HepG2 (cell line): Measurements from ENCODE around the gene RAPGEF2. TPM values are rescaled to one million over a fixed set of nuclear protein-coding genes. Genes with fewer than 3 reads are reported as not detected.
A peak's percentile ranks its signal among the peaks of the same experiment; 100 is the strongest.

Experiments
- ATAC-seq: fragments of 200-7000 bp; cut with Tn5 transposase; 3 replicates; pipeline ENCODE4 v1.9.1; 2020; ENCODE audit warnings: mild to moderate bottlenecking, moderate library complexity
- BruUV-seq: library from RNA; stranded (reverse); fragments of 400-500 nt; replicated peaks from 2 replicates; lab custom pipeline; 2021; lab: Mats Ljungman, UMichigan
- CTCF ChIA-PET: fragments of 300-600 bp; formaldehyde crosslinking; extraction: SDS; loops from one replicate; lab custom pipeline; 2021; ENCODE audit warnings: low total read pairs, inconsistent platforms, low intra/inter-chr PET ratio; lab: Yijun Ruan, JAX
- POLR2A ChIA-PET: fragments of 350-600 bp; sonication (Branson Sonifier 250); formaldehyde crosslinking; loops from one replicate; lab custom pipeline; 2020; ENCODE audit warnings: antibody characterized with exemption, inconsistent platforms; lab: Yijun Ruan, JAX
- DNase-seq: peaks from one replicate; pipeline ENCODE4 v3.0.0-alpha.2; 2015; ENCODE audit warnings: low spot score
- FAIRE-seq: peaks from 3 replicates; lab custom pipeline; 2011; peaks lifted over from hg19 to GRCh38; lab: Jason Lieb, UNC
- H2AFZ ChIP-seq: one replicate; pipeline ENCODE4 v1.6.1; 2011; ENCODE audit warnings: low read length, inconsistent platforms
- H3K27ac ChIP-seq: fragments of 300-600 bp; 3 replicates; pipeline ENCODE4 v1.8.0; 2011; ENCODE audit warnings: mixed run types, mild to moderate bottlenecking, mixed read lengths, low read length, inconsistent platforms; ENCODE audit not compliant: insufficient read depth; ENCODE audit errors: extremely low read length
- H3K27me3 ChIP-seq, 2 experiments: fragments of 200-600 bp in 1 of 2; 2 replicates in 1 of 2; 3 replicates in 1 of 2; pipeline versions ENCODE4 v1.6.0 to v1.8.0; 2011; ENCODE audit warnings: low read length in 2 of 2, mild to moderate bottlenecking in 2 of 2, moderate library complexity in 2 of 2, inconsistent platforms in 1 of 2; ENCODE audit not compliant: insufficient read depth in 2 of 2, control insufficient read depth in 1 of 2
- H3K36me3 ChIP-seq, 2 experiments: fragments of 200-600 bp in 1 of 2; replicated peaks in 1 of 2; 2 replicates in 1 of 2; 3 replicates in 1 of 2; pipeline versions ENCODE4 v1.5.1 to v1.8.0; 2011; ENCODE audit warnings: low read length in 2 of 2, inconsistent platforms in 1 of 2; ENCODE audit not compliant: insufficient read depth in 2 of 2, control insufficient read depth in 1 of 2
- H3K4me1 ChIP-seq: 2 replicates; pipeline ENCODE4 v1.5.1; 2012; ENCODE audit warnings: low read length, inconsistent platforms; ENCODE audit not compliant: insufficient read depth
- H3K4me2 ChIP-seq: 2 replicates; pipeline ENCODE4 v1.6.0; 2011; ENCODE audit warnings: low read depth, low read length, inconsistent platforms
- H3K4me3 ChIP-seq, 3 experiments: fragments of 200-600 bp in 1 of 3; sonication (generic), shearing (Covaris generic) in 1 of 3; replicated peaks in 1 of 3; 2 replicates each; pipeline ENCODE4 v1.5.1; 2011 to 2016; ENCODE audit warnings: low read length in 3 of 3, inconsistent platforms in 2 of 3, low read depth in 2 of 3, mild to moderate bottlenecking in 2 of 3, control low read depth in 1 of 3, mixed read lengths in 1 of 3; ENCODE audit not compliant: insufficient read depth in 1 of 3
- H3K79me2 ChIP-seq: one replicate; pipeline ENCODE4 v1.6.1; 2011; ENCODE audit warnings: low read length, inconsistent platforms; ENCODE audit not compliant: insufficient read depth
- H3K9ac ChIP-seq: 2 replicates; pipeline ENCODE4 v1.6.0; 2011; ENCODE audit warnings: mild to moderate bottlenecking, low read depth, low read length, inconsistent platforms; ENCODE audit not compliant: insufficient read depth
- H3K9me3 ChIP-seq: 2 replicates; pipeline ENCODE4 v1.5.1; 2012; ENCODE audit warnings: mild to moderate bottlenecking, low read length
- H4K20me1 ChIP-seq: 2 replicates; pipeline ENCODE4 v1.6.0; 2011; ENCODE audit warnings: inconsistent platforms, mild to moderate bottlenecking, low read length, moderate library complexity; ENCODE audit not compliant: insufficient read depth
- CAMTA2 ChIP-seq: sonication (generic); formaldehyde crosslinking; IDR thresholded peaks from 2 replicates; pipeline ENCODE4 v1.4.0; 2020; ENCODE audit warnings: mild to moderate bottlenecking, missing genetic modification reagents, borderline replicate concordance
- CEBPB ChIP-seq: IDR thresholded peaks from 2 replicates; pipeline ENCODE4 v1.6.1; 2011; ENCODE audit warnings: low read depth, low read length, improper control_type of control experiment, borderline replicate concordance
- GMEB2 ChIP-seq: IDR thresholded peaks from 2 replicates; pipeline ENCODE4 v1.6.1; 2016; ENCODE audit warnings: missing biosample characterization, missing genetic modification reagents, low read depth
- HBP1 ChIP-seq: IDR thresholded peaks from 2 replicates; pipeline ENCODE4 v1.6.1; 2016; ENCODE audit warnings: low read depth, control low read depth
- MAFK ChIP-seq, 2 experiments: IDR thresholded peaks in 1 of 2; conservative IDR thresholded peaks in 1 of 2; 2 replicates each; pipeline ENCODE4 v1.6.1; 2011; ENCODE audit warnings: improper control_type of control experiment in 2 of 2, low read length in 2 of 2
- TEAD2 ChIP-seq: sonication (generic); formaldehyde crosslinking; IDR thresholded peaks from 2 replicates; pipeline ENCODE4 v1.9.0; 2021; ENCODE audit warnings: missing genetic modification reagents
- ZBTB7B ChIP-seq: sonication (generic); formaldehyde crosslinking; IDR thresholded peaks from 2 replicates; pipeline ENCODE4 v1.4.0; 2020; ENCODE audit warnings: missing genetic modification reagents
- ZNF644 ChIP-seq: IDR thresholded peaks from 2 replicates; pipeline ENCODE4 v1.6.1; 2016; ENCODE audit warnings: low read depth
- ZNF670 ChIP-seq: sonication (generic); formaldehyde crosslinking; IDR thresholded peaks from 2 replicates; pipeline ENCODE4 v1.8.0; 2022; ENCODE audit warnings: mild to moderate bottlenecking, missing genetic modification reagents, borderline replicate concordance
- ZNF674 ChIP-seq: sonication (generic); formaldehyde crosslinking; IDR thresholded peaks from 2 replicates; pipeline ENCODE4 v1.5.0; 2020; ENCODE audit warnings: low read depth, mild to moderate bottlenecking, missing genetic modification reagents
- ZNF780A ChIP-seq: sonication (generic); formaldehyde crosslinking; IDR thresholded peaks from 2 replicates; pipeline ENCODE4 v1.8.0; 2022; ENCODE audit warnings: mild to moderate bottlenecking, missing genetic modification reagents, moderate library complexity
- WGBS: methylation state at CpG from one replicate; pipeline ENCODE4 v1.1.6; 2017; ENCODE audit warnings: low lambda C conversion rate; 5-methylcytosine and 5-hydroxymethylcytosine counted together
- in situ Hi-C: cut with HindIII; loops from 2 replicates; pipeline ENCODE4 v1.10.0; 2017; ENCODE audit warnings: low pct_unique_long_range_greater_than_20kb; ENCODE audit not compliant: extremely low pct_ligation_motif_present
- intact Hi-C: fragments of 100-400 bp; cut with micrococcal nuclease; formaldehyde crosslinking; loops from one replicate; pipeline ENCODE4 v1.10.0; 2022; ENCODE audit not compliant: unreplicated experiment
- polyA plus RNA-seq, 8 experiments: library from polyadenylated mRNA; depleted of rRNA in 3 of 8; stranded (reverse) in 7 of 8; unstranded in 1 of 8; fragments of >200 nt; fragmentation: Illumina TruSeq in 4 of 8; extraction: Trizol in 4 of 8; gene quantifications; 2 replicates each; pipeline versions ENCODE4 v1.2.1 to v1.2.3, GENCODE V29; 2011 to 2016; ENCODE audit warnings: low read depth in 4 of 8, missing spikeins in 1 of 8, mixed read lengths in 1 of 8; ENCODE audit not compliant: insufficient read depth in 1 of 8
- total RNA-seq, 5 experiments: library from RNA; depleted of rRNA; stranded (reverse); fragments of >200 nt; fragmentation: Illumina TruSeq; extraction: Trizol; gene quantifications; 2 replicates each; pipeline ENCODE4 v1.2.3, GENCODE V29; 2016; ENCODE audit warnings: low read depth in 1 of 5
- TF ChIP-seq, protein P1 (sequence below): sonication (generic); formaldehyde crosslinking; conservative IDR thresholded peaks from 2 replicates; pipeline ENCODE4 v1.4.0; 2020; ENCODE audit warnings: mild to moderate bottlenecking, missing genetic modification reagents, moderate library complexity

The RAPGEF2 gene
- total and polyA plus RNA-seq, 2 of the 13 experiments (the other 11 are each of a cell fraction or from before 2014, with no cell fraction given) = 19.2 to 23.0 TPM

- DNase-seq = no peak
- no peaks in the 10 kb centered on the region for H3K36me3 ChIP-seq
- no peak overlapping the region for H3K27ac ChIP-seq
- POLR2A ChIA-PET = no interaction called here
- no peaks in the 10 kb centered on the region for H3K9me3 ChIP-seq
- H3K4me2 ChIP-seq = no peak overlapping the region
- H3K79me2 ChIP-seq = peaks cover 22% of the 10 kb centered on the region
- TF ChIP-seq, protein P1, sequence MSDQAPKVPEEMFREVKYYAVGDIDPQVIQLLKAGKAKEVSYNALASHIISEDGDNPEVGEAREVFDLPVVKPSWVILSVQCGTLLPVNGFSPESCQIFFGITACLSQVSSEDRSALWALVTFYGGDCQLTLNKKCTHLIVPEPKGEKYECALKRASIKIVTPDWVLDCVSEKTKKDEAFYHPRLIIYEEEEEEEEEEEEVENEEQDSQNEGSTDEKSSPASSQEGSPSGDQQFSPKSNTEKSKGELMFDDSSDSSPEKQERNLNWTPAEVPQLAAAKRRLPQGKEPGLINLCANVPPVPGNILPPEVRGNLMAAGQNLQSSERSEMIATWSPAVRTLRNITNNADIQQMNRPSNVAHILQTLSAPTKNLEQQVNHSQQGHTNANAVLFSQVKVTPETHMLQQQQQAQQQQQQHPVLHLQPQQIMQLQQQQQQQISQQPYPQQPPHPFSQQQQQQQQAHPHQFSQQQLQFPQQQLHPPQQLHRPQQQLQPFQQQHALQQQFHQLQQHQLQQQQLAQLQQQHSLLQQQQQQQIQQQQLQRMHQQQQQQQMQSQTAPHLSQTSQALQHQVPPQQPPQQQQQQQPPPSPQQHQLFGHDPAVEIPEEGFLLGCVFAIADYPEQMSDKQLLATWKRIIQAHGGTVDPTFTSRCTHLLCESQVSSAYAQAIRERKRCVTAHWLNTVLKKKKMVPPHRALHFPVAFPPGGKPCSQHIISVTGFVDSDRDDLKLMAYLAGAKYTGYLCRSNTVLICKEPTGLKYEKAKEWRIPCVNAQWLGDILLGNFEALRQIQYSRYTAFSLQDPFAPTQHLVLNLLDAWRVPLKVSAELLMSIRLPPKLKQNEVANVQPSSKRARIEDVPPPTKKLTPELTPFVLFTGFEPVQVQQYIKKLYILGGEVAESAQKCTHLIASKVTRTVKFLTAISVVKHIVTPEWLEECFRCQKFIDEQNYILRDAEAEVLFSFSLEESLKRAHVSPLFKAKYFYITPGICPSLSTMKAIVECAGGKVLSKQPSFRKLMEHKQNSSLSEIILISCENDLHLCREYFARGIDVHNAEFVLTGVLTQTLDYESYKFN (CRISPR knock-in tag) = no peak
- TF ChIP-seq MAFK (conservative IDR thresholded peaks at IDR 0.05 in 1 of 2, IDR thresholded peaks at IDR 0.05 in 1 of 2; ENCODE audit: low read length in 2 of 2) = peak; percentile 60 to 74; a peak in 3 of 4 replicates
- 83% methylated on average over 4 of the region's 4 CpGs for WGBS
- H3K4me1 ChIP-seq = peaks cover 11% of the 10 kb centered on the region
- H2AFZ ChIP-seq = no peak overlapping the region
- BruUV-seq = no TSS peak
- H3K27me3 ChIP-seq = no peaks in the 10 kb centered on the region
- no peak overlapping the region for H3K9ac ChIP-seq
- intact Hi-C loops (no loop called here), in situ Hi-C loops (no loop called here)
- ATAC-seq = peak; percentile 50; the same call in 2 of the 3 replicates
- CTCF ChIA-PET = no interaction called here
- H3K4me3 ChIP-seq = no peak overlapping the region
- no peaks in the 10 kb centered on the region for H4K20me1 ChIP-seq
- no peak for FAIRE-seq
Observed at GRCh38 chr4:159150821-159151390, 48.0 kb downstream of the RAPGEF2 start.

DNA sequence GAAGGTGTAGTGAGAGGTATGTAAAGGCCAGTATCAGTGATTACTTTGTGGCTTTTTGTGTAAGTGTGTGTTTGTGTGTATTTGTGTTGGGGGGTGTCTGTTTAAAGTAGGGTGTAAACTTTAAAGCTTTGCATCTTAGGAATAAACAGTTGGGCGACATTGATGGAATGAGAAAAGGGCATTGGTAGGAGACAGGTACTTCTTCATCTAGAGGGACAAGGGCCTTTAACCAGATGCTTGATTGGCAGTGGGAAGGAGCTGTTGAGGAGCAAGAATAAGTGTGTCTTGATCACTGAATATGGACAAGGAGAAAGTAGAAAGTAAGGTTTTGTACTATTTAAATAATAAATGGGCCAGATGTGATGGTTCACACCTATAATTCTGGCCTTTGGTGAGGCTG lies 48.8 kb downstream of the RAPGEF2 start:
- Histone ChIP-seq H3K79me2 (peaks cover 22% of the 10 kb centered on the region), H2AFZ (no peak overlapping the region), H3K36me3 (no peaks in the 10 kb centered on the region), H3K4me2 (no peak overlapping the region), H3K4me3 (no peak overlapping the region), H3K9me3 (no peaks in the 10 kb centered on the region), H3K4me1 (peaks cover 11% of the 10 kb centered on the region), H3K27ac (no peak overlapping the region), H3K27me3 (no peaks in the 10 kb centered on the region), H4K20me1 (no peaks in the 10 kb centered on the region), H3K9ac (no peak overlapping the region)
- no TSS peak for BruUV-seq
- CTCF ChIA-PET = no interaction called here
- in situ Hi-C loops (no loop called here), intact Hi-C loops (no loop called here)
- DNase-seq (no peak), FAIRE-seq (no peak), ATAC-seq (no peak)
- POLR2A ChIA-PET = no interaction called here
- 89% methylated on average over 1 of the region's 1 CpG for WGBS
- TF ChIP-seq TEAD2 (CRISPR knock-in tag) (no peak), ZNF674 (no peak), ZNF780A (no peak), ZBTB7B (no peak), CAMTA2 (CRISPR knock-in tag) (no peak), GMEB2 (CRISPR knock-in tag) (no peak), CEBPB (no peak), ZNF644 (CRISPR knock-in tag) (no peak), ZNF670 (CRISPR knock-in tag) (no peak), HBP1 (no peak)
